ENCODE data around the gene OR5B21.

OR5B21 gene

DNA sequence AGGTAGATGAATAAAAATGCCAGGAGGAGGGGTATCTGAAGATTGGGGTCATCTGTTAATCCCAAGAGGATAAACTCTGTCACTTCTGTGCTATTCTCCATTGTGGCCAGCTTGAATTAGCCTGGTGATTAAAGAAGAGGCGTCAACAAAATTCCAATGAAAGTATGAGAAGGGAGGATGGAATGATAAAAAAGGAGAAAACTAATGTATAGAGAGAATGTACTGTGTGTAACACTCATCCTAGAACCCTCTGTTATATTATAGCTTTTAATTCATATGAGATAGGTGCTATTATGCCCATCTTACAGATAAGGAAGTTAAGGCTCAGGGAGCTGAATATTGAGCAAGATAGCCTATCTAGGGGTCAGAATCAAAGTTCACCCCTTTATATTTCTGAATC is at the start of gene OR5B21:
Gene OR5B21, minus strand, starts transcription at position 101 of the 400 bp plus-strand sequence. Its CDS starts 0 bp downstream, at position 101.
- no peak within 1 kb of the TSS for H3K4me3 ChIP-seq
- H3K9me3 ChIP-seq (ENCODE audit: low read depth, low read length): no peaks in the 10 kb centered on the region
- DNase-seq (ENCODE audit: low read depth, low spot score): no peak
- H3K27ac ChIP-seq: no peak within 1 kb of the TSS
- H3K9ac ChIP-seq (ENCODE audit: insufficient read length): no peak within 1 kb of the TSS
- no peak for TF ChIP-seq FOXP2 (optimal IDR thresholded peaks at IDR 0.05; ENCODE audit: control extremely low read depth, extremely low read length, insufficient read depth)
- no peak for TF ChIP-seq EZH2 (IDR thresholded peaks at IDR 0.05)
- no peak for TF ChIP-seq POLR2AphosphoS5 (IDR thresholded peaks at IDR 0.05; ENCODE audit: borderline replicate concordance, low read depth, low read length)
- H3K36me3 ChIP-seq (ENCODE audit: insufficient read depth, low read length): no peaks in the 10 kb centered on the region

DNA sequence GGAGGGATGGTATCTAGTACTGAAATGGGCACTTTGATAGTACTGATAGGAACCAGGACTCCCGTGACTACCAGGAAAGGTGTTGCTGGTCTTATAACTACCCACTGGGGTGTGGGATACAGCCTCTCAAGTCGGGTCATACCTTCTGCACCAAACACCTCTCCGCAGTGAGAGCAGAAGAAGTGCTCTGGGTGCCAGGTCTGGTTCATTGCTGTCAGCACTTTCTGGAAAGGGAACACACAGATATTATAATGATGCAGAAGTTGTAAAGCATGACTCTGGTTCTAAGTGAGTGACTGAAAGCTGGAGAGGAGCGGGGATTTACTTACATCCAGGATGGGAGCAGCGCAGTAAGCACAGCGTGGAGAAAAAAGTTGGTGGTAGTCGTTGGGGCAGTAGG is 41.7 kb upstream of the OR5B21 start:
- Histone ChIP-seq H3K4me3 (no peak overlapping the region), H3K9ac (ENCODE audit: insufficient read length) (no peak overlapping the region), H3K27ac (no peak overlapping the region), H3K36me3 (ENCODE audit: insufficient read depth, low read length) (no peaks in the 10 kb centered on the region), H3K9me3 (ENCODE audit: low read depth, low read length) (no peaks in the 10 kb centered on the region)
- no peak for DNase-seq (ENCODE audit: low read depth, low spot score)
- no peak for TF ChIP-seq POLR2AphosphoS5 (IDR thresholded peaks at IDR 0.05; ENCODE audit: borderline replicate concordance, low read depth, low read length)
- TF ChIP-seq FOXP2 (optimal IDR thresholded peaks at IDR 0.05; ENCODE audit: control extremely low read depth, extremely low read length, insufficient read depth): no peak
- no peak for TF ChIP-seq EZH2 (IDR thresholded peaks at IDR 0.05)

DNA sequence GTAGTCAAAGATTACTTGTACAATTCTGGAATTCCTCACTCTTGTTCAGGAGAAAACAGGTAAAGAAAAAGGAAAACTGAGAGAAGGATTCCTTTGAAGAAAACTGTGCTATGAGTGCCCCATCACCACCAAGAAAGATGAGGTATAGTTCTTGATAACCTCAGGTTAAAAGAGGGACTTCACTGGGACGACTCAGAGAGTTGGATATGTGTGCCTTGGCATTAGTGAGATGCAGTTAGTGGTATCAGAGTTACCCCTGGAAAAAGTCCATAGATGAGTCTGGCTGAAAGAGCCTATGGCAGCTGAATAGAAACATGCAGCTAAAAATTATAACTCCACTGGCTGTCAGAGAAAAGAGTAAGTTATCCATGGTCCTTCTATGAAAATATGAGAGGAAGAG is 38.9 kb upstream of the OR5B21 start:
- TF ChIP-seq FOXP2 (optimal IDR thresholded peaks at IDR 0.05; ENCODE audit: control extremely low read depth, extremely low read length, insufficient read depth): no peak
- no peak for TF ChIP-seq POLR2AphosphoS5 (IDR thresholded peaks at IDR 0.05; ENCODE audit: borderline replicate concordance, low read depth, low read length)
- no peak for TF ChIP-seq EZH2 (IDR thresholded peaks at IDR 0.05)
- Histone ChIP-seq H3K9ac (ENCODE audit: insufficient read length) (no peak overlapping the region), H3K36me3 (ENCODE audit: insufficient read depth, low read length) (no peaks in the 10 kb centered on the region), H3K9me3 (ENCODE audit: low read depth, low read length) (no peaks in the 10 kb centered on the region), H3K27ac (no peak overlapping the region), H3K4me3 (no peak overlapping the region)
- DNase-seq (ENCODE audit: low read depth, low spot score): no peak

DNA sequence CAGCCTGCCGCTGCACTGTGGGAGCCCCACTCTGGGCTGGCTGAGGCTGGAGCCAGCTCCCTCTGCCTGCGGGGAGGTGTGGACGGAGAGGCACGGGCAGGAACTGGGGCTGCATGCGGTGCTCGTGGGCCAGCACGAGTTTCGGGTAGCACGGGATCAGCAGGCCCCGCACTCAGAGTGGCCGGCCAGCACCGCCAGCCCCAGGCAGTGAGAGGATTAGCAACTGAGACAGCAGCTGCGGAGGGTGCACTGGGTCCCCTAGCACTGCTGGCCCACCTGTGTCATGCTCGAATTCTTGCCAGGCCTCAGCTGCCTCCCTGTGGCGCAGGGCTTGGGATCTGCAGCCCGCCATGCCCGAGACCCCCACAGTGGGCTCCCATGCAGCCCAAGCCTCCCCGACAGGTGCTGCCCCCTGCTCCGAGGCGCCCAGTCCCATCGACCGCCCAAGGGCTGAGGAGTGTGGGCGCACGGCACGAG is 24.0 kb upstream of the OR5B21 start:
- H3K36me3 ChIP-seq (ENCODE audit: insufficient read depth, low read length): no peaks in the 10 kb centered on the region
- DNase-seq (ENCODE audit: low read depth, low spot score): no peak
- H3K4me3 ChIP-seq: no peak overlapping the region
- TF ChIP-seq FOXP2 (optimal IDR thresholded peaks at IDR 0.05; ENCODE audit: control extremely low read depth, extremely low read length, insufficient read depth): no peak
- no peak for TF ChIP-seq POLR2AphosphoS5 (IDR thresholded peaks at IDR 0.05; ENCODE audit: borderline replicate concordance, low read depth, low read length)
- TF ChIP-seq EZH2 (IDR thresholded peaks at IDR 0.05): no peak
- H3K27ac ChIP-seq: no peak overlapping the region
- H3K9ac ChIP-seq (ENCODE audit: insufficient read length): no peak overlapping the region
- no peaks in the 10 kb centered on the region for H3K9me3 ChIP-seq (ENCODE audit: low read depth, low read length)

DNA sequence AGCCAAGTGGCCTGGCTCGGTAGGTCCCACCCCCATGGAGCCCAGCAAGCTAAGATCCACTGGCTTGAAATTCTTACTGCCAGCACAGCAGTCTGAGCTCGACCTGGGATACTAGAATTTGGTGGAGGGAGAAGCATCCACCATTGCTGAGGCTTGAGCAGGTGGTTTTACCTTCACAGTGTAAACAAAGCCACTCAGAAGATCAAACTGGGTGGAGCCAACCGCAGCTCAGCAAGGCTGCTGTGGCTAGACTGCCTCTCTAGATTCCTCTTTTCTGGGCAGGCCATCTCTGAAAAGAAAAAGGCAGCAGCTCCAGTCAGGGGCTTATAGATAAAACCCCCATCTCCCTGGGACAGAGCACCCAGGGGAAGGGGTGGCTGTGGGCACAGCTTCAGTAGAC is 22.3 kb upstream of the OR5B21 start:
- H3K27ac ChIP-seq: no peak overlapping the region
- DNase-seq (ENCODE audit: low read depth, low spot score): no peak
- H3K4me3 ChIP-seq: no peak overlapping the region
- H3K9ac ChIP-seq (ENCODE audit: insufficient read length): no peak overlapping the region
- H3K36me3 ChIP-seq (ENCODE audit: insufficient read depth, low read length): no peaks in the 10 kb centered on the region
- TF ChIP-seq EZH2 (IDR thresholded peaks at IDR 0.05) (no peak), POLR2AphosphoS5 (IDR thresholded peaks at IDR 0.05; ENCODE audit: borderline replicate concordance, low read depth, low read length) (no peak), FOXP2 (optimal IDR thresholded peaks at IDR 0.05; ENCODE audit: control extremely low read depth, extremely low read length, insufficient read depth) (no peak)
- H3K9me3 ChIP-seq (ENCODE audit: low read depth, low read length): no peaks in the 10 kb centered on the region

DNA sequence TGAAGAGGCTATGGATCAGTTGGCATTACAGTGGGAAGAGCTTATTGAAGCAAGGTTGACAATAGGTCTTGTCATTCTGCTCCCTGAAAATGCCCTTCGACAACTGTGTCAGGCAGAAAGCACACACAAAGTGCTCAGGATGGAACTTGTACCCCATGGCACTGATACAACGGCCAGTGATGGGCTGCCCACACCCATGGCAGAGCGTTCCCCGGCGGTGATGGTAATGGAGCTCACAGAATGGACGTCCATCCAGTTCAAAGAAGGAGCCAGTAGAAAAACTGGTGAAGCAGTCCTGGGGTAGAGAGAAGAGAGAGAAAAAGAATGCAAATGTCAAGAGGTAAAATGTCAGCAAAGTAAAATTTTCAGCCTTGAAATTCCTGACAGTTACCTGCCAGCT is 19.5 kb upstream of the OR5B21 start:
- DNase-seq (ENCODE audit: low read depth, low spot score): no peak
- H3K4me3 ChIP-seq: no peak overlapping the region
- H3K27ac ChIP-seq: no peak overlapping the region
- H3K9me3 ChIP-seq (ENCODE audit: low read depth, low read length): no peaks in the 10 kb centered on the region
- TF ChIP-seq POLR2AphosphoS5 (IDR thresholded peaks at IDR 0.05; ENCODE audit: borderline replicate concordance, low read depth, low read length): no peak
- TF ChIP-seq FOXP2 (optimal IDR thresholded peaks at IDR 0.05; ENCODE audit: control extremely low read depth, extremely low read length, insufficient read depth): no peak
- no peak for TF ChIP-seq EZH2 (IDR thresholded peaks at IDR 0.05)
- H3K36me3 ChIP-seq (ENCODE audit: insufficient read depth, low read length): no peaks in the 10 kb centered on the region
- no peak overlapping the region for H3K9ac ChIP-seq (ENCODE audit: insufficient read length)

DNA sequence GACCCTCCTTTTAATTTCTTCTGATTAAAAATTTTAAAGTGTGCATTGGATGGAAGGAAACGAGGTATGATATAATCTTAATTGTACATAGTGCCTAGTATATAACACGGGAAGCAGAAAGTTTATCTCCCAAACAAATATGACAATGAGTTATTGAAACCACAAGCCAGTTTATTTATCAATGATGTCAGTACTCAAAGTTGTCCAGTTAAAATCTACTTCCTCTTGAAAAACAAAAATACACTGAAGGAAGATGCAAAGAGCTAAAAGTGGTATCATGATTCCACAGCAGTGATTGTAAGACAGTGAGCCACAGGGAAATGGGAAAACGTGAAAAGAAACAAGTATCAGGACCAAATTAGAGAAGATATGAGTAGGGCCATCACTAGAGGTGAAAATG is 18.8 kb upstream of the OR5B21 start:
- H3K36me3 ChIP-seq (ENCODE audit: insufficient read depth, low read length): no peaks in the 10 kb centered on the region
- no peak for TF ChIP-seq FOXP2 (optimal IDR thresholded peaks at IDR 0.05; ENCODE audit: control extremely low read depth, extremely low read length, insufficient read depth)
- TF ChIP-seq POLR2AphosphoS5 (IDR thresholded peaks at IDR 0.05; ENCODE audit: borderline replicate concordance, low read depth, low read length): no peak
- TF ChIP-seq EZH2 (IDR thresholded peaks at IDR 0.05): no peak
- H3K27ac ChIP-seq: no peak overlapping the region
- H3K9ac ChIP-seq (ENCODE audit: insufficient read length): no peak overlapping the region
- no peak for DNase-seq (ENCODE audit: low read depth, low spot score)
- H3K9me3 ChIP-seq (ENCODE audit: low read depth, low read length): no peaks in the 10 kb centered on the region
- no peak overlapping the region for H3K4me3 ChIP-seq

DNA sequence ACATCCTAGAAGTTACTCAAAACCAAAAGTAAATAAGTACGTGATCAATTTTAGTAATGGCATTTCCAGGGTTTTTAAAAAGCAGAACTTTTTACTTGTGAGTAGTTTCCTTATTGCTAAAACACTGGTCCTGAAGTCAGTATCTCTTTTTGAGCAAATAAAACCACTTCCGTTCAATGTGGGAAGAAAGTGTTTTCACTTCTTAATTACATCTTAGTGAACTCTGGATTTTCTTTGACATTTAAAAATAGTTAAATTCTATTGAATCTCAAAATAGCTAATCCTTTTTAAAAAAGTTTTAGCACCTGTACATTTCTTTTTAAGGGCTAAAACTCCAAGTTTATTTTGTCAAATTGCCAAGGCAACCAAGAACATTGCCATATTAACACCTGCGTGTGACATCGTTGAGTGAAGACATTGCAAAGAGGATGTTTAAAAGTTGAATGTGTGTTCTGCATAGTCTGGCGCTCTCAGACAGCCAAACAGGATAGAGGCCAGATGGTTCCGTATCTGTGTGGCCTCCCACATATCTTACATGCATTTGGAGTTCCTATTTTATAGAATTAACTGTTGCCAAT is 17.2 kb upstream of the OR5B21 start:
- Histone ChIP-seq H3K36me3 (ENCODE audit: insufficient read depth, low read length) (no peaks in the 10 kb centered on the region), H3K27ac (no peak overlapping the region), H3K9ac (ENCODE audit: insufficient read length) (no peak overlapping the region), H3K9me3 (ENCODE audit: low read depth, low read length) (no peaks in the 10 kb centered on the region), H3K4me3 (no peak overlapping the region)
- no peak for DNase-seq (ENCODE audit: low read depth, low spot score)
- no peak for TF ChIP-seq FOXP2 (optimal IDR thresholded peaks at IDR 0.05; ENCODE audit: control extremely low read depth, extremely low read length, insufficient read depth)
- no peak for TF ChIP-seq POLR2AphosphoS5 (IDR thresholded peaks at IDR 0.05; ENCODE audit: borderline replicate concordance, low read depth, low read length)
- no peak for TF ChIP-seq EZH2 (IDR thresholded peaks at IDR 0.05)

Data from SK-N-MC (cell line).